Upper lobe of left lung (tissue), 6 donors: ENCODE measurements around the gene RRAS2. TPM values are rescaled to one million over a fixed set of nuclear protein-coding genes. Genes with fewer than 3 reads are reported as not detected.

Source experiments
- ATAC-seq, 2 donors: fragments of 200-7000 bp; cut with Tn5 transposase; one replicate each; pipeline ENCODE4 v1.9.1; 2022; ENCODE audit warnings: mild to moderate bottlenecking in 2 of 2, moderate library complexity in 2 of 2; ENCODE audit not compliant: low FRiP score in 2 of 2
- DNase-seq, 2 donors: peaks; one replicate each; pipeline ENCODE4 v3.0.0-alpha.2; 2019 to 2020
- H3K27ac ChIP-seq, 4 donors: fragments of 200-600 bp; sonication (generic); one replicate each; pipeline ENCODE4 v1.5.1; 2016 to 2019
- H3K27me3 ChIP-seq, 4 donors: fragments of 200-600 bp; sonication (generic); one replicate each; pipeline ENCODE4 v1.5.1; 2017 to 2019
- H3K36me3 ChIP-seq, 4 donors: fragments of 200-600 bp; sonication (generic); one replicate each; pipeline ENCODE4 v1.5.1; 2016 to 2019
- H3K4me1 ChIP-seq, 4 donors: fragments of 200-600 bp; sonication (generic); one replicate each; pipeline ENCODE4 v1.5.1; 2018 to 2019
- H3K4me3 ChIP-seq, 4 donors: fragments of 200-600 bp; sonication (generic); one replicate each; pipeline ENCODE4 v1.5.1; 2017 to 2019; ENCODE audit warnings: mild to moderate bottlenecking in 2 of 4, moderate library complexity in 1 of 4
- H3K9me3 ChIP-seq, 4 donors: fragments of 200-600 bp; sonication (generic); one replicate each; pipeline ENCODE4 v1.5.1; 2018 to 2019
- EP300 ChIP-seq, 4 donors: sonication (generic); formaldehyde crosslinking; IDR thresholded peaks; one replicate each; pipeline ENCODE4 v1.5.1; 2017; ENCODE audit warnings: antibody characterized with exemption in 4 of 4, control low read depth in 2 of 4
- POLR2A ChIP-seq, 4 donors: fragments of 450-650 bp; IDR thresholded peaks; one replicate each; pipeline ENCODE4 v1.5.1; 2016 to 2017; ENCODE audit warnings: antibody characterized with exemption in 4 of 4, mild to moderate bottlenecking in 2 of 4
- POLR2AphosphoS5 ChIP-seq, 2 donors: sonication (generic); formaldehyde crosslinking; IDR thresholded peaks; one replicate each; pipeline ENCODE4 v1.5.1; 2017; ENCODE audit warnings: antibody characterized with exemption in 2 of 2
- WGBS, 2 donors: methylation state at CpG; one replicate each; pipeline ENCODE4 v1.1.5; 2017 to 2018; 5-methylcytosine and 5-hydroxymethylcytosine counted together
- total RNA-seq, 6 donors: library from RNA; depleted of rRNA in 4 of 6; stranded (reverse); fragments of >200 nt in 4 of 6; gene quantifications; one replicate each; pipeline versions ENCODE4 v1.1.0 to v1.2.1, GENCODE V29; 2016 to 2021
- TF ChIP-seq, protein P1 (sequence below), 6 experiments: fragments of 450-650 bp in 4 of 6; fragments of 200-600 bp in 2 of 6; sonication (generic) in 2 of 6; IDR thresholded peaks; one replicate each; pipeline ENCODE4 v1.5.1; 2016 to 2019; ENCODE audit warnings: antibody characterized with exemption in 6 of 6
- donor health status: DM: no; HTN: no; CAD: no; lungs with moderate emphysema.
- donor health status: DM: no; HTN: yes; CAD: no; lungs with severe emphysema.

RRAS2 gene
- total RNA-seq, 6 donors from 2014 or later = 23.0 to 70.4 (median 40.2) TPM

DNA sequence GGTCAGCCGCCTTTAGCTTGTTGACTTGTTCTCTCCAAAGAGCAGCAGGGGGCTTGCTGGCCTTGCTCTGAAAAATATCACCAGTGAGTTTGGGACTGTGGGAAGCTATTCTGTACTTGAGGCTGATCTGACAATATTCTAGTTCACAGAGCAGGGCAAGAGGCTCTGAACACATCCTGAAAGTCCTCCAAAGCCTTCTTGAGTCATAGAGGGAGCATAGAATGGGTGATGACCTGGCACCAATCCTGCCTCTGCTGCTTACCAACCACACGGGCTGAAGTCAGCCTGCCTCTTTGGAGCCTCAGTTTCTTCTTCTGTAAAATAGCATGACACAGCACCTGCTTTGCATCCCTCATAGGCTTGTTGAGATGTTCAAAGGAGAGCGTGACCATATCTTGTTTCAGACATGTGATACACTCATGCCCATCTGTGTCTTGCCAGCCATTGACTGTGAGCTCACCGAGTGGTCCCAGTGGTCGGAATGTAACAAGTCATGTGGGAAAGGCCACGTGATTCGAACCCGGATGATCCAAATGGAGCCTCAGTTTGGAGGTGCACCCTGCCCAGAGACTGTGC lies 96.6 kb downstream of the RRAS2 start:
- Histone ChIP-seq H3K27ac (peak overlapping the region in 1 of 4 donors; percentile 28), H3K36me3 (peaks cover 0 to 10% (median 0%) of the 10 kb centered on the region in 4 donors), H3K9me3 (no peaks in the 10 kb centered on the region), H3K4me1 (peaks cover 0 to 12% (median 9%) of the 10 kb centered on the region in 4 donors), H3K4me3 (no peak overlapping the region), H3K27me3 (no peaks in the 10 kb centered on the region)
- no peak for ATAC-seq
- DNase-seq = no peak
- no peak for TF ChIP-seq EP300 (IDR thresholded peaks at IDR 0.05)
- WGBS, 2 donors = 87 to 92% methylated on average over 8 of the region's 8 CpGs

DNA sequence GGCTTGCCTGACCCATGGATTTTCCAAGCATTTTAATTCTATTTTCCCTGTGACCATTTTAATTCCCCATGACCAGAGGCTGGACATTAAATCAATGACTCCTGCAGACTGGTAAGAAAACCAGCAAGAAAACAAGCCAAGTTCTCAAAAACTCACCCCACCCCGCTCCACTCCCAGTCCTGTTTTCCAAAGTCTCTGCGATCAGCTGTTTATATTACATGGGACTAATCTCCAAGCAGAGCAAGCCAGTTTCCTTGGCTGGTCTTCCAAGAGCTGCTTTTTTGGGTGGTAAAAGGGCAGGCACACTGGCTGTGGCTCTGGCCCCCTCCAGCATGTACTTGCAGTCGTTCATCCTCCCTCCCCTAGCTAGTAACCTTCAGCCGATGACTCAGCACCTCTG lies 97.9 kb downstream of the RRAS2 start:
- TF ChIP-seq POLR2AphosphoS5 (IDR thresholded peaks at IDR 0.05) (no peak), EP300 (IDR thresholded peaks at IDR 0.05) (no peak), POLR2A (IDR thresholded peaks at IDR 0.05) (no peak)
- TF ChIP-seq, protein P1, sequence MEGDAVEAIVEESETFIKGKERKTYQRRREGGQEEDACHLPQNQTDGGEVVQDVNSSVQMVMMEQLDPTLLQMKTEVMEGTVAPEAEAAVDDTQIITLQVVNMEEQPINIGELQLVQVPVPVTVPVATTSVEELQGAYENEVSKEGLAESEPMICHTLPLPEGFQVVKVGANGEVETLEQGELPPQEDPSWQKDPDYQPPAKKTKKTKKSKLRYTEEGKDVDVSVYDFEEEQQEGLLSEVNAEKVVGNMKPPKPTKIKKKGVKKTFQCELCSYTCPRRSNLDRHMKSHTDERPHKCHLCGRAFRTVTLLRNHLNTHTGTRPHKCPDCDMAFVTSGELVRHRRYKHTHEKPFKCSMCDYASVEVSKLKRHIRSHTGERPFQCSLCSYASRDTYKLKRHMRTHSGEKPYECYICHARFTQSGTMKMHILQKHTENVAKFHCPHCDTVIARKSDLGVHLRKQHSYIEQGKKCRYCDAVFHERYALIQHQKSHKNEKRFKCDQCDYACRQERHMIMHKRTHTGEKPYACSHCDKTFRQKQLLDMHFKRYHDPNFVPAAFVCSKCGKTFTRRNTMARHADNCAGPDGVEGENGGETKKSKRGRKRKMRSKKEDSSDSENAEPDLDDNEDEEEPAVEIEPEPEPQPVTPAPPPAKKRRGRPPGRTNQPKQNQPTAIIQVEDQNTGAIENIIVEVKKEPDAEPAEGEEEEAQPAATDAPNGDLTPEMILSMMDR (IDR thresholded peaks at IDR 0.05) = no peak

DNA sequence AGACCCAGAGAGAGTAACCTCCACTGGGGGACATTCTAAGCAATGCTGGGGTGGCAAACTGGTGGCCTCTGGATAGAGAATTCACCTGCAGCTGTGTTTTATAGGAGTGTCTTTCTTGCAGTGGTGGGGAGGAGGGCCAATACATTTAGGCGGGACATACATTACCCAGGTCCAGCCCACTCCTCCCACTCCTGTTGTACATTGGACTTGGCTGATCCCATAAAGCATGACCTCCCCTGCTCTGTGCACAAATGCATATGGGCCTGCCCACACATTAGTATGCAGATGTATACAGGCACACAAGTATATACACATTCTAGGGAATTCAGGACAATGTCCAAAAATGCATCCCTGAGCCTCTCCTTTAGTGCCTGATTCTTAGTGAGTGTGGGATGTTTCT lies 99.1 kb downstream of the RRAS2 start:
- Histone ChIP-seq H3K27ac (no peak overlapping the region), H3K4me1 (peaks cover 0 to 12% (median 9%) of the 10 kb centered on the region in 4 donors), H3K36me3 (no peaks in the 10 kb centered on the region), H3K27me3 (no peaks in the 10 kb centered on the region), H3K9me3 (no peaks in the 10 kb centered on the region), H3K4me3 (no peak overlapping the region)
- TF ChIP-seq POLR2A (IDR thresholded peaks at IDR 0.05) (no peak), EP300 (IDR thresholded peaks at IDR 0.05) (no peak), POLR2AphosphoS5 (IDR thresholded peaks at IDR 0.05) (no peak)
- TF ChIP-seq, protein P1 (IDR thresholded peaks at IDR 0.05) = no peak
- 86% methylated on average over 1 of the region's 1 CpG; no CpG with 5 or more reads in 1 of the 2 donors for WGBS, 2 donors
- no peak for DNase-seq
- ATAC-seq = no peak

More for the DNA sequence above, 97.9 kb downstream of the RRAS2 start:
- DNase-seq (no peak), ATAC-seq (peak in 1 of 2 donors; percentile 10)
- H3K27me3 ChIP-seq = no peaks in the 10 kb centered on the region
- 71 to 82% methylated on average over 4 of the region's 4 CpGs for WGBS, 2 donors
- H3K27ac ChIP-seq = peak overlapping the region in 2 of 4 donors; percentile 15 to 39
- H3K4me3 ChIP-seq = no peak overlapping the region
- peaks cover 0 to 9% (median 0%) of the 10 kb centered on the region in 4 donors for H3K36me3 ChIP-seq
- peaks cover 0 to 12% (median 9%) of the 10 kb centered on the region in 4 donors for H3K4me1 ChIP-seq
- no peaks in the 10 kb centered on the region for H3K9me3 ChIP-seq

DNA sequence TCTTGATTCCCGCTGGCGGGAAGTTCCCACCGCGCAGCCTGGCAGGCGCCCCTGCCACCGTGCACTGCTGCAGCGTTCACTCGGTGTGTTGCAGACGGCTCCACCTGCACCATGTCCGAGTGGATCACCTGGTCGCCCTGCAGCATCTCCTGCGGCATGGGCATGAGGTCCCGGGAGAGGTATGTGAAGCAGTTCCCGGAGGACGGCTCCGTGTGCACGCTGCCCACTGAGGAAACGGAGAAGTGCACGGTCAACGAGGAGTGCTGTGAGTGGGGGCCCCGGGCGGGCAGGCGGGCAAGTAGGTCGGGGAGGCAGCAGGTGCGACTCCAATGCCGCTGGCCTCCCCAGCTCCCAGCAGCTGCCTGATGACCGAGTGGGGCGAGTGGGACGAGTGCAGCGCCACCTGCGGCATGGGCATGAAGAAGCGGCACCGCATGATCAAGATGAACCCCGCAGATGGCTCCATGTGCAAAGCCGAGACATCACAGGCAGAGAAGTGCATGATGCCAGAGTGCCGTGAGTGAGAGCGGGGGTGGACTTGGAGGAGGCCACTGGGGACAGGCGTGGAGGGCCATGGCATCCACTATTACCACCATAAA lies 99.7 kb downstream of the RRAS2 start:
- TF ChIP-seq, protein P1 (IDR thresholded peaks at IDR 0.05) = no peak
- no peak for TF ChIP-seq EP300 (IDR thresholded peaks at IDR 0.05)
- no peak for TF ChIP-seq POLR2A (IDR thresholded peaks at IDR 0.05)
- TF ChIP-seq POLR2AphosphoS5 (IDR thresholded peaks at IDR 0.05) = no peak
- no peaks in the 10 kb centered on the region for H3K9me3 ChIP-seq
- H3K36me3 ChIP-seq = no peaks in the 10 kb centered on the region
- H3K27ac ChIP-seq = no peak overlapping the region
- 46 to 67% methylated on average over 36 to 38 of the region's 38 CpGs for WGBS, 2 donors
- DNase-seq = peak in 1 of 2 donors; percentile 80
- H3K4me1 ChIP-seq = peaks cover 4 to 15% (median 10%) of the 10 kb centered on the region in 4 donors
- no peak for ATAC-seq
- H3K4me3 ChIP-seq = no peak overlapping the region
- no peaks in the 10 kb centered on the region for H3K27me3 ChIP-seq

DNA sequence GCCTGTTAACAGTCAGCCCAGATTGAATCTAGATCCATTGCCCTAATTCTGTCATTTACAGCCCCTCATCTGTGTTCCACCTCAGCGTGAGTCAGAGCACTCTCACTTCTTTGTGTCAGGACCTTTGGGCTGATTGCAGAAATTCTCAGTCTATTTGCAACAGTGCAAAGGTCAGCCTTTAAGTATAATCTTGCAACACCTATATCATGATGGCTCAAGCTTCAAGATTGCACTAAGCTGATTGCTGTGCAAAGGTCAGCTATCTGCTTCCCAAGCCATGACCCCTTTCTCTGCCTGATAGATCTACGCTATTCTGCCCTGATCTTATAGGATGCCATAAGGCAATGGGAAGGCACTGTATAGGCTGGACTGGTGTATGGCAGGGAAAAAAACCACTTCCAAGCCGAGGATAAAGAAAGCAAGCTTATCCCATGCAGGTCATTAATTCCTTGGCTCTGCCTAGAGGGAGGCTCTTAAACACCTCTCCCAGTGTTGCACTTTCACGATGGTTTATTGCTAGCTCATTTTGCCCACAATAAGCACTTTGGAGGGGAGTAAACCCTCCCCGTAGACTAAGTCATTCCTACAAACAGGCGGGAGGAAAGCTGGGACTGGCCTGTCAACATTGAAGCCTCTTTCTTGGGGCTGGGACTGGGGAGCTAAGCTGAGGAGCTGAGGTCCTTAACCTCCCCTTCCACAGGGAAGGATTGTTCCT lies 100.6 kb downstream of the RRAS2 start:
- ATAC-seq (peak in 1 of 2 donors; percentile 18), DNase-seq (no peak)
- Histone ChIP-seq H3K4me3 (no peak overlapping the region), H3K9me3 (no peaks in the 10 kb centered on the region), H3K36me3 (no peaks in the 10 kb centered on the region), H3K4me1 (peaks cover 4 to 17% (median 12%) of the 10 kb centered on the region in 4 donors), H3K27ac (no peak overlapping the region), H3K27me3 (no peaks in the 10 kb centered on the region)
- TF ChIP-seq POLR2A (IDR thresholded peaks at IDR 0.05) = no peak
- TF ChIP-seq, protein P1 (IDR thresholded peaks at IDR 0.05) = no peak
- TF ChIP-seq POLR2AphosphoS5 (IDR thresholded peaks at IDR 0.05) = peak; percentile 56 to 70
- TF ChIP-seq EP300 (IDR thresholded peaks at IDR 0.05) = peak in 1 of 4 donors; percentile 16
- 40 to 46% methylated on average over 6 of the region's 6 CpGs for WGBS, 2 donors
